Urothelium cell line (cell line): ENCODE results near the gene TBCD.

Source experiments
- DNase-seq: peaks from one replicate; pipeline ENCODE4 v3.0.0; 2011; ENCODE audit warnings: low spot score, mixed read lengths
- FAIRE-seq: peaks from 2 replicates; lab custom pipeline; 2011; peaks lifted over from hg19 to GRCh38; lab: Jason Lieb, UNC

Gene TBCD

DNA sequence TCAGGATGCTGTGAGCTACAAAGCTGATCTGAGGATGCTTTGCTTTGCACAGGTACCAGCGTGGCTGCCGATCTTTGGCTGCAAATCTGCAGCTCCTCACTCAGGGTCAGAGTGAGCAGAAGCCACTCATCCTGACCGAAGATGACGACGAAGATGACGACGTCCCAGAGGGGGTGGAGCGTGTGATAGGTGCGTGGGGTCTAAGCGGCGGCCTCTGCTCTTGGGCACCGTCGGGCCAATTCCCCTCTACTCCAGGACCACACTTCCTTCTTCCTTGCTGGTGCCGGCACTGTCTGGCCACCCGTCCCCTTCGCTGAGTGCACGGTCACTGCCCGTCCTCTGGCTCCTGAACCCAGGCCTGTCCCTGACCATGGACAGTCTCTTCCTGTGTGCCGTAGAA lies 54.0 kb downstream of the TBCD start:
- FAIRE-seq, result no peak
- DNase-seq, result no peak

DNA sequence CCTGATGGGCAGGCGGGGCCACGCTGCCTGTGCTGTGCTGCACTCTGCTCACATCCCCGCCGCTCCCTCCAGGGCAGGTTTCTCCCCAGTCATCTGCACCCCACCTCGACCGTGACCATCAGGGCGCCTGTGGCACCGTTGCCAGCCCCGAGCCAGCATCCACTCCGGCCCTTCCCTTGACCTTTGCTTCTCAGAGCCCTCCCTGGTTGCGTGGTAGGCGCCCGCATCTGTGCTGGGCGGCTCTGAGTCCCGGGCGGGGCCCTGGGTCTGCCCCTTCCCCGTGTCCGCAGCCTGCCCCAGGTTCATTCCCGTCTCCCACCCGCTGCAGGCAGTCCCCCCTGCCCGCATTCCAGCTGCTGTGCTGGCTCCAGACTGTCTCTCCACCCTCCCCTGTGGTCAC lies 54.8 kb downstream of the TBCD start:
- DNase-seq (no peak), FAIRE-seq (no peak)

DNA sequence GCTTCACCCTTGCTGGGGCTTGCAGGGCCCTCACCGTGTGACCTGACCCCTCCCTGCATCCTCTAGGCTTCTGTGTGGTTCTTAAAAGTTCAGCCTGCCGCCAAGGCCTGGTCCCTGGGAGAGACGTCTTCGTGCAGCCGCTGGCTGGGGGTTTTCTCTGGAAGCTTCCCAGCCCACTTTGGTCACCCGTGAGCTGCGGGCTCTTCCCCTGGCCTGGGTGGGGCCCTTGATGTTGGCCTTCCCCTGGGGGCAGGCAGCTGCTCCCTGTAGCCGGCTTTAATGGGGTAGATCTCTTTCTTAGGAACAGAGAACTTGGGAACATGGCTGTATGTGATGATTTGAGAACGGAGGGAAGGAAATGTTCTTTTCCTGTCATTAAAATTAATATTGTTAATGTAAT lies 55.2 kb downstream of the TBCD start:
- no peak for FAIRE-seq
- DNase-seq, result no peak

DNA sequence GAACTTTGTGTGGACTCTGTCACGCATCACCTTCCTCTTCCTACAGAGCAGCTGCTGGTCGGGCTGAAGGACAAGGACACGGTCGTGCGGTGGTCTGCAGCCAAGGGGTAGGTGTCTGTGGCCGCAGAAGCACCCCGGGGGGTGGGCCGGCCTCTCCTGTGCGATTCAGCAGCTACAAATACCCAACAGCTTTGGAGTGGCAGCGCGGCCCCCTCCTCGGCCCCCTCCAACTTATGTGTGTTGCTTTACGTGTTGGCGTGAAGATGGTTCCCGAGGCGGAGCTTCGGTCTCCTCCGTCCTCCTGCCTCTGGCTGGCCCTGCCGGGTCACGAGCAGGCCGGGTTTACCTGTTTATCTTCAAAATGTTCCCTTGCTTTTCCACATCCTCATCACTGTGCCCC lies 55.7 kb downstream of the TBCD start:
- no peak for FAIRE-seq
- DNase-seq, result no peak

DNA sequence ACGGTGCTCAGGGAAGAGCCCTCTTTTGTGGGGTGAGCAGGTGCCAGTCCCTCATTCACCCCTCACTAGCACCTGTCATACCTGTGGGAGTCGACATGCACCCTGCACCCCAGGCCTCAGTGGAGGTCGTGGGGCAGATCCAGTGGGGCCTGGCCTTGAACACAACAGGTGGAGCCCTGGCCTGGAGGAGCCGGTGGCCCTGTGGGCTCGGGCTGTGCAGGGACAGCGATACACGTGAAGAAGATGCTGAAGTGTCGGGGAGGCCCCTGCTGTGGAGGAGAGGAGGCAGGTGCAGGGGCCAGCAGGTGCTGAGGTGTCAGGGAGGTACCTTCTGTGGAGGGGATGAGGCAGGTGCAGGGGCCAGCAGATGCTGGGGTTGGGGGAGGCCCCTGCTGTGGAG lies 56.1 kb downstream of the TBCD start:
- peak; percentile 56 for FAIRE-seq
- no peak for DNase-seq

DNA sequence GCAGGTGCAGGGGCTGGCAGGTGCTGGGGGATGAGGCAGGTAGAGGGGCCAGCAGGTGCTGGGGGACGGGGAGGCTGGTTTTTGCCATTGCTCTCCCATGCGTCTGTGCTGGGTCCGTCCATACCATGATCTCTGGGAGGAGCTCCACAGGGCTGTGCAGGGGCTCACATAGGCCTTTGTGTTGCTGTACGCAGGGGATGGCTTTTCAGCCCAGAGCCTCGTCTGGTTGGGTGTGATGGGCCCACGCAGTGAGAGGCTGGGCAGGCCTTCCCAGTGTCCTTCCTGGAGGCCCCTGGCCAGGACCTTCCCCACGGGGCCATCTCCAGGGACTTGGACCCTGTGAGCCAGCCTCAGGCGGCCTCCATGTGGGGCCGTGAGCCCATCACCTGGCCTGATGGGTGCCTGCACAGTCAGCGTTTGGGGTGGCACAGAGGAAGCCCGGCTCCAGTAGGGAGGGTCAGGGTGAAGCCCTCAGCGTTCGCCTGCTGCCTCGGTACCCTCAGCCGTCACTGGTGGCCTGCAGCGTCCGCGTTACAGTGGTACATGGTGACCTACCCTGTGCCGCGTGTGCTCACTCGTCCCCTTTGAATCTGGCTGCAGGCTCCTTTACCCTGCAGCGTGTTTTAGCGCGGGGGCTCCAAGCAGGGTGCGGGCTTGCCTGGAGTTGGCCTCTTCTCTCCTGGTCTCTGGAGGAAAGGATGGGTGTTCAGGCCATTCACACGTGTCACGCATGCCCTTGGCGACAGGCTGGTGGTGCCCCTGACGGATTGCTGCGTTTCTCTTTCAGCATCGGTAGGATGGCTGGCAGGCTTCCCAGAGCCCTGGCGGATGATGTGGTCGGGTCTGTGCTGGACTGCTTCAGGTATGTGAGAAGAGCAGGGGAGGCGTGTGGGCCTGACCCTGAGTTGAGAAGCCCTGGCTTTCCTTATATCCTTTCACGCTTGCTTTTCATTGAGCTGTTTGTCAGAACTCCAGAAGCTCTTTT lies 57.3 kb downstream of the TBCD start:
- DNase-seq (no peak), FAIRE-seq (peak; percentile 71)

DNA sequence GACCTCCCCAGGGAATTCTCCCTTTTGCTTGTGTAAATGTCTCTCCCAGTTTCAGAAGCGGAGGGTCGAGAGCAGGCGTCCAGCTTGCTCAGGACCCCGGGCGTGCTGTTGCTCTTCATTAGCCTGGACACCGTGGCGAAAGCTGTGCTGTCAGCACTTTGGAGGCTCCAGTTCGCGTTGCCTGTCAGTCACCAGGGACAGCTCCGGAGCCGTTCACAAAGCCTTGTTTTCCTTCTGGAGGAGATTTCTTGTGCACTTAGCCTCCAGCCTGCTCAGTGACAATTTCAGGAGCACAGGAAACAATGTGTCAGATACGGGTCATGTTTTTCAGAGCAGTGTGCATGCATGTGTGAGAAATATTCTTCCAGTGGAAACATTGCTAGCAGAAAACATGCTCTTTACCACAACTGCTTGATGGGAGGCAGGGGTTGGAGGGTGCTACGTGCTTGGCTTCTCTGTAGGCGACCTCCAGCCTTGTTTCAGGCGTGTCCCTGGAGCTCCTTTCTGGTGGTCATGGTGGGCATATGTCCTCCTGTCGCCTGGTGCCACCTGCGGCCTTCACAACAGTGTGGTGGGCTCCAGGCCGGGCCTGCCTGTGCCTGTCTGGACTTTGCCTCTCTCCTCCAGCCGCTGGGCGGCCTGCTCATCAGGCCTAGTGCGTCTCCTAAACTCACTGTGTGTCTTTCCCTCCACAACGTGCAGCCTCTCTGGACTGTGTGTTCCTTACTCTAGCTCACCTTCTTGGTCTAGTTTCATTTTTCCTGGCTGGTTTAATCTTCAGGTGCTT lies 59.0 kb downstream of the TBCD start:
- FAIRE-seq (peak; percentile 85), DNase-seq (no peak)

DNA sequence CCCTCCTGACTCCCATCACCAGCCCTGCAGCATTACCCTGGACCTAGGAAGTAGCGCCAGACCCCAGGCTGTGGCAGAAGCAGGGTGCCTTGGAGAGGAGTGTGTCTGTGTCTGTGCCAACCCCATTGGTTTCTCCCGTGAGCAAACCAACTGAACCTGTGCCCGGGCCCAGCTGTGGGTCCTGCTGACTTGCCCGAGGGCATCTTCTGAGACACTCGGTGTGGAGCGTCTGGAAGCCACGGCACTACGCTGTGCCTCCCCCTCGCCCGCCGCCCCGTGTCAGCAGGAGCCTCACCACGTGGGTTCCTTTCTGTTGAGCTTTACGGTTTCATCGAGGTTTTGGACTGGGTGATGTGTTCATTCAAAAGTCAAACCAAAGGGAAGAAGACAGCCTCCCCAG lies 60.2 kb downstream of the TBCD start:
- no peak for FAIRE-seq
- no peak for DNase-seq

DNA sequence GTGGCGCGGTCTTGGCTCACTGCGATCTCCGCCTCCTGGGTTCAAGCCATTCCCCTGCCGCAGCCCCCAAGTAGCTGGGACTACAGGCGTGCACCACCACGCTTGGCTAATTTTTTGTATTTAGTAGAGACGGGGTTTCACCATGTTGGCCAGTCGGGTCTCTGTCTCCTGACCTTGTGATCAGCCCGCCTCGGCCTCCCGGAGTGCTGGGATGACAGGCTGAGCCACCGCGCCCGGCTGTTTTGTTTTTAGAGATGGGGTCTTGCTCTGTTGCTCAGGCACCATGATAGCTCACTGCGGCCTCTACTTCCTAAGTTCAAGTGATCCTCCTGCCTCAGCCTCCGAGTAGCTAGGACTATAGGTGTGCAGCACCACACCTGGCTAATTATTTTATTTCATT lies 60.7 kb downstream of the TBCD start:
- no peak for DNase-seq

DNA sequence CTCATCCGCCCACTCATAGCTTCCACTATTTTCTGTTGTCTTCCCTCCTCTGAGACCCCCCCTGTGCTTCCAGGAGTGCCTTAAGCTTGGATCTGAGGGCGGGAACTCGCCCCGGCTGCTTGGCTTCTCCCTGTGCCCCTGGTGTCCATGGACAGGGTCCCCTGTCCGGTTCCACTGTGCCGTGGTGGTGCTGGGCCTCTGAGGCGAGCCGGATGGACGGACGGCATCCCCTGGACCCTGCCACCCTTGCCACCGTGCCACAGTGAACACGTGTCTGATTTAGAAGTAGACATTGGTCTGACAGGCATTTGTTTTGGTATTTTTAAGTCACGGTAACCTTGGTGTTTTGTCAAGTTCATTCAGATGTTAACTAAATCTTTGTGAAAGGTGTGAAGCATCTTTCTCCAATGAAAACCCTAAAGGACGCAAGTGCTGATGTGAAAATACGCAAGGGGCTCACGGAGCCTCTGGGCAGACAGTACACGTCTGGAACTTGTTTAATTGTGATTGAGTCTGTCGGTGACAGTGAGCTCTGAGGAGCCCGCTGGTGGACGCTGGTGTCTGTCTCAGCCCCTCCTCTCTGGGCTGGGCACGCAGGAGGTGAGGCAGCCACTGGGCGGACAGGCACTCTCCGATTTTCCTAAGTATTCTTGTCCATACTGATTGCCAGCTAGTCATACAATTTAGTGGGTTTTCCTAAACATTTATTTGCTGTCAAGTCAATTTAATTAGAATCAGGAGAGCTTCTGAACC lies 61.6 kb downstream of the TBCD start:
- no peak for DNase-seq
- peak; percentile 74 for FAIRE-seq

More for the DNA sequence above, 60.7 kb downstream of the TBCD start:
- FAIRE-seq, result no peak

DNA sequence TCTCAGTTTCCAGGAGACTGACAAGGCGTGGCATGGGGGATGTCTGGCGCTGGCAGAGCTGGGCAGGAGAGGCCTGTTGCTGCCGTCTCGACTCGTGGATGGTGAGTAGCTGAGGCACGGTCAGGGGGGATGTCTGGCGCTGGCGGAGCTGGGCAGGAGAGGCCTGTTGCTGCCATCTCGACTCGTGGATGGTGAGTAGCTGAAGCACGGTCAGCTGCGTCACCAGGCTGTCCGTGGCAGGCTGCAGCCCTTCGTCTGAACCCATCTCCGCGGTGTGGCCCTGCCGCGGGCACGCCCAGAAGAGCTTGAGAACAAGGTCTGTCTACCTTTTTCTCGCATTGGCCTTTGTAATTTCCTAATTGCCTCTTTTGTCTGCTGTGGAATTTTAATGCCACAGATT lies 63.0 kb downstream of the TBCD start:
- FAIRE-seq (peak; percentile 77), DNase-seq (no peak)

DNA sequence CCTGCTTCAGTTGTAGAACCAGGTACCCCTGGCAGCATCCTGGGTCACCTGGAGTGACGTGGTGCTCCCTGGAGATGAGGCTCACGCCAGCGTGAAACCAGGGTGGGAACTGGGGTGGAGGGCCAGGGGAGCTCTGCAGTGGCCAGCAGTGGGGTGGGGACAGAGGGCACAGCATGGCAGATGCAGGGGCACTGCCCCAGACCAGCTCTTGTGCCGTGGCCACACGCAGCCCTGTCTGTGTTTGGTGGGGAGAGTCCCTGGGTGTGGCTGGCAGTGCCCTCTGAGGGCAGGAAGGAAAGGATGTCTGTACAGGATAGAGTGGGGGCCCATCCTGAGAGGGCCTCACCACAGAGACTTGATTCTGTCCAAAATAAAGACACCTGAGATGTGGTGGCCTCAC lies 63.5 kb downstream of the TBCD start:
- FAIRE-seq (peak; percentile 76), DNase-seq (no peak)

DNA sequence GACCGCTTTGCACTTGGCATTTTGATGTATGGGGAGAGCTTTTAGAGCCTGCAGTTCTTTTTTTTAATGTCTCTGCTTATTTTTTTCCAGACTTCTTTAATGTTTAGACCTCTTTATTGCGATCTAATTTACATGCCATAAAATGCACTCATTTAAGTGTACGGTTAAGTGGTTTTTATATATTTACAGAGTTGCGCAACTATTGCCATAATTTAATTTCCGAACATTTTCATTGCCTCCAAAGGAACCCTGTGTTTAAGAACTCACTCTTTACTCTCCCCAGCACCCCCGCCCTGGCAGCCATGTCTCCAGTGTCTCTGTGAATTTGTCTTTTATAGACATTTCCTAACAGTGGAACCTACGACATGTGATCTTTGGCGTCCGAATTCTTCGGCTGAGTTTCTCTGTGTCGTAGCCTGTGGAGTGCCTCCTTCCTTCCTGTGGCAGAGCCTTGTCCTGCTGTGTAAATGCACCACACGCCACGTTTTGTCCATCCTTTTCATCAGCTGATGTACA lies 64.0 kb downstream of the TBCD start:
- FAIRE-seq (no peak), DNase-seq (no peak)

DNA sequence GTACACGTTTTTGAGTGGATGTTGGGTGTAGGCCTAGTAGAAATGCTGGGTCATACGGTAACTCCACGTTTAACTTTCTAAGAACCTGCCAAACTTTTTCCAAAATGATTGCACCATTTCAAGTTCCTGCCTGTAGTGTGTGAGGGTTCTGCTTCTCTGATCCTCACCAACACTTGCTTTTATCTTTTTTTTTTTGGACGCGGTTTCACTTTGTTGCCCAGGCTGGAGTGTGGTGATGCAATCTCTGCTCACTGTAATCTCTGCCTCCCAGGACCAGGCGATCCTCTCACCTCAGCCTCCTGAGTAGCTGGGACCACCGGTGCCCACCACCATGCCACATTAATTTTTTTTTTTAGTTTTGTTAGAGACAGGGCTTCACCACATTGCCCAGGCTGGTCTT lies 64.5 kb downstream of the TBCD start:
- FAIRE-seq, result no peak

DNA sequence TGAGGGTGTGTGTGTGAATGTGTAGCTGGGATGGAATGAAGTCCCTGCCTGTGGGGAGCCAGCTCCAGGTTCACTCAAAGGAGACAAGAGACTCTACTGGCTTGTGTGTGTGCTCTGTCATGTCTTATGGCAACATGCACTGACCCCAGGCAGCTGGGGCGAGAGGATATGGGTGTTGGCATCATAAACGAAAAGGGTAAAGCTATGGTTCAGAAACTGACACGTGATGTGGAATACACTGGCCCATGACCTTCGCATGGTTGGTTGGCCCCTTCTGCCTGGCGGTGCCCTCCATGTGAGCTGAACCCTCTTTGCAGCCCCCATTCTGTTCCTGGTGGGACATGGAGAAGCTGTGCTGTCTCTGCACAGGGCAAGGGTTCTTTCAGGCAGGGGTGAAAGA lies 66.1 kb downstream of the TBCD start:
- DNase-seq (no peak), FAIRE-seq (peak; percentile 55)

More for the DNA sequence above, 64.5 kb downstream of the TBCD start:
- no peak for DNase-seq

DNA sequence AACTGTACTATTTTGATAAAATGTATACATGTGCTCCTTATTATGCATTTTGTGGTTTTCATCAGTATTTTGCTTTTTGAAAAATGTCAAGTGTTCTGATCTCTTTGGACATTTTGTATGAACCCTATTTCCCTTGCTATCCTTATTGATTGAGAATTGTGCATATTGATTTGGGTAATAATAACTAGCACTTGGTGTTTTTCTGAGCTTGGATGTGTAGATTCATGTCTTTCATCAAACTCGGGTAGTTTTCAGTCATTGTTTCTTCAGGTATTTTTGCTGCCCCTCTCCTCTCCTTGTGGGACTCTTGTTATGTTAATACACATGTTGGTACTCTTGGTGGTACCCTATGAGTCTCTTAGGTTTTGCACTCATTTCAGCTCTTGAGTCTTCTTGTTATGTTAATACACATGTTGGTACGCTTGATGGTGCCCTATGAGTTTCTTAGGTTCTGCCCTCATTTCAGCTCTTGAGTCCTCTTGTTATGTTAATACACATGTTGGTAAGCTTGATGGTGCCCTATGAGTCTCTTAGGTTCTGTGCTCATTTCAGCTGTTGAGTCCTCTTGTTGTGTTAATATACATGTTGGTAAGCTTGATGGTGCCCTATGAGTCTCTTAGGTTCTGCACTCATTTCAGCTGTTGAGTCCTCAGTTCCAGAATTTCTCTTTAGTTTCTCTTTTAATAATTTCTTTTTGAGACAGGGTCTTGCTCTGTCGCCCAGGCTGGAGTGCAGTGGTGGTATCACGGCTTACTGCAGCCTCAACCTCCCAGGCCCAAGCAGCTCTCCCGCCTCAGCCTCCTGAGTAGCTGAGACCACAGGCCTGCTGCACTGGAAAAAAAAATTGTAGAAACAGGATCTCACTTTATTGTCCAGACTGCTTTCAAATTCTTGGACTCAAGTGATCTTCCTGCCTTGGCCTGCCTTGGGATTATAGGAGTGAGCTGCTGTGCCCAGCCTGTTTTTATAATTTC lies 68.7 kb downstream of the TBCD start:
- DNase-seq (no peak), FAIRE-seq (no peak)

DNA sequence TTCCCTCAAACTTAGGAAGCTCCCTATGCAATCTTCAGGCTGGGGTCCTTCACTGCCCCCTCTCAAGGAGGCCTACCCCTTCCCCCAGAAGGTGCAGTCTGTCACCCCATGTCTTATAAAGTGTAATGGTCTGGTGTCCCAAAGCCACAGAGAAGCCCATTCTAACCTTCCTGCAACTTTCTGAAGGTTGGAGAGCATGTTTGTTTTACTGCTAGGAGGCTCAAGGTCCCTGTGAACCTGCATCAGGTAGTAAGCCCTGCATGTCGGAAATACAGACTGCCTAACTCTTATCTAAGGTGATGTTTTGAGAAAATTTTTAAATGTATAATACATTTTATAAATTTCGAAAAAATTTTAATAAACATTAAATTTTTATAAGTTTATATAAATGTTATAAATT lies 69.7 kb downstream of the TBCD start:
- FAIRE-seq (no peak), DNase-seq (no peak)

DNA sequence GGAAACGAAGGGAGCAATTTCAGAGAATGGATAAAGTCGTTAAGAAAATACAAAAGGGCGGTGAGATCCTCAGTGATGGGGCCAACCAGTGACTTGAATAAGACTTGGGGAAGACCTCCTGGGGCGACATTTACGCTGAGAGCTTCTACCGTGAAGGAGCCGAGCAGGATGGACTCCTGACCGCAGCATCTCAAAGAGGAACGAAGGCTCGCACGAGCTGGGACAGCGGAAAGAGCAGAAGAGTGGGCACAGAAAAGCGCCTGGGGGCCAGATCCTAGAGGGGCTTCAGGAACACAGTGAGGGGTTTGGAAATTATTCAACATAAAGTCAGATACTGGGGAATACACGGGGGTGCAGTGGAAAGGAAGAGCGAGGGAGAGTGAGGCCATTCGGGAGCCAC lies 70.4 kb downstream of the TBCD start:
- no peak for DNase-seq
- no peak for FAIRE-seq

DNA sequence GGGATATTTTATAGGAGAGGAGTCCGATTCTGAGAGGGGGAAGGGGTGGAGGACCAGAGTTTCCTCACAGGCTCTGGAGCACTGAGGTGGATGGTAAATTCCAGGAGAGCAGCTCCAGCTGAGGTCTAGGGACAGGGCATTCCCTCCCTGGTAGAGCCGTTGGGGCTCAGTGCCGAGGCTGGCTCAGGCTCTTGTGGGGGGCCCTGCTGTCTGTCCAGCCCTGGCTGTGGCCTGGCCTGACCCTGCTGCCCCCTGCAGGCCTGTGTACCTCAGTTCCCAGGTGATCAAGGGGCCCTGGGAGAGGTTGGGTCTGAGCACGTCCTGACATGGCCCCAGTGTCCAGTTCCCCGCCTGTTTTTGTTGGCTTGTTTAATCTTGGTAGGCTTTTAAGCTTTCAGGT lies 71.1 kb downstream of the TBCD start:
- peak; percentile 33 for DNase-seq
- FAIRE-seq, result no peak
